ENCODE data around the gene ENTPD8.

- TF ChIP-seq POLR2A (IDR thresholded peaks at IDR 0.05), result no peak
- no peak for TF ChIP-seq CTCF (IDR thresholded peaks at IDR 0.05)
- TF ChIP-seq EP300 (IDR thresholded peaks at IDR 0.05), result no peak
Measured at GRCh38 chr9:137463931-137464290, 22.8 kb upstream of the ENTPD8 start.

All from sigmoid colon (tissue), 4 donors.